Activated CD4-positive, alpha-beta T cell treated with anti-CD3 and anti-CD28 coated beads, Interleukin-10, Interleukin-2, amounts not matched to agents 100 ng/mL and 50 ng/mL, durations not matched to agents 16 hours and 8 hours (primary cell): ENCODE data around the gene DLG2.

Experiments used
- DNase-seq: peaks from one replicate; pipeline ENCODE4 v3.0.0-alpha.2; 2020

DLG2 gene

DNA sequence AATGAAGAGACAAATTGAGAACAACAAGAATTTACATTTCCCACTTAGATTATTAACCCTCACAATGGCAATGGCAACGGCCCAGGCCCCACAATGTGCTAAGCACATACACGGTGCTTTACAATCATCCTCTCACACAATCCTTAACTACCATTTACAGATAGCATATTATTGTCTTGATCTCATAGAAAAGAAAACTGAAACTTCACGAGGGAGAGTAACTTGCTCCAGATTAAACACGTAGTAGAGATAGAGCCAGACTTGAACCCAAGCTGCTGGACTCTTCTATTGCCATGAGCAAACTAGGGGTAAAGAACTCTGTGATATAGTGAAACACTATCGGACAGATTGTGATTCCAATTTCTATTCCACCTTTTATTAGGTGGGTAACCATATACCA, 665.1 kb downstream of the DLG2 start:
- DNase-seq, result no peak

DNA sequence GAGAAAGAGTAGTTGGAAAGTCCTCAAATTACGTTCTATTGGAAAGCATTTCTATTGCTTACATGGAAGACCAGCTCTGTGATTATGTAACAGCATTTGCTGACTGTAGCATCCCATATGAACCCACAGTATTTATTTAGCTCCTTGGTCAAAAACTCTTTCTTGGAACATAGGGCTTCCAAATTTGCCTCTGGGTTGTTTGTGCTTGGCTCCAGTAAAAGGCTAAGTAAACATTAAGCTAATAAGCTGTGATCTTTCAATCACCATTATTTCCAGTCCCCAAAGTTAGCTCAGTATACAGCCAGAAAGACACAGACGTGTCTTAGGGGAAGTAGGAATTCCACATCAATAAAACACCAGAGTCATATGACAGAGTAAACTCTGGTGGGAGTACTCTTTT, 668.8 kb downstream of the DLG2 start:
- no peak for DNase-seq

- no peak for DNase-seq
These were observed 676.4 kb downstream of the DLG2 start for GRCh38 chr11:84950569-84951270.

GRCh38 chr11:84947970-84948580, 679.1 kb downstream of the DLG2 start:
- DNase-seq, result no peak

GRCh38 chr11:84947070-84947469, 680.1 kb downstream of the DLG2 start:
- DNase-seq, result no peak

- no peak for DNase-seq
These were observed 696.3 kb downstream of the DLG2 start for GRCh38 chr11:84930863-84931262.

- DNase-seq, result no peak
These were observed 697.4 kb downstream of the DLG2 start for GRCh38 chr11:84929738-84930137.

DNA sequence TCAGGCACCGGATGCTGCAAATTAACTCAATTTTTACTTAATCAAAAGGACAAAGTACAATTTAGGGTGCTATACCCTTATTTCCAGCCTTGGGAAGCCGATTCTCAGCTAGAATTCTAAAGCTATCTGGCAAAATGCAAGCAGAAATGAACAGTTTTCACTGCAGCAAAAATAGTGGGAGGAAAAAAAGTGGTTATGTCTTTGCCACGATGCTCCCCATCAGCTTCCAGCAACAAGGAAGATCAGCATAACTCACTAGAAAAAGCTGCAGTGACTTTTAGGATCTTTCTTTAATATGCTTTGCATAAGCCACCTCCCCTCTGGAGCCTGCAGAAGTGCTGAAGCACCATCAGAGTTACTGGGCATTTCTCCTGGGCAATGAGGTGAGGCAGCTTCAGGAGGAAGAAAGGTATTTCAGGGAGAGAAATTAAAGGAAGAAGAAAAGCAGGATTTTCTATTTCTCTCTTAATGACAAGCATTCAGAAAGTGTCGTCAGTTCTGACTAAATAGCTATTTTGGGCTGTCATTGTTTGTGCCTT, 702.9 kb downstream of the DLG2 start:
- no peak for DNase-seq

DNA sequence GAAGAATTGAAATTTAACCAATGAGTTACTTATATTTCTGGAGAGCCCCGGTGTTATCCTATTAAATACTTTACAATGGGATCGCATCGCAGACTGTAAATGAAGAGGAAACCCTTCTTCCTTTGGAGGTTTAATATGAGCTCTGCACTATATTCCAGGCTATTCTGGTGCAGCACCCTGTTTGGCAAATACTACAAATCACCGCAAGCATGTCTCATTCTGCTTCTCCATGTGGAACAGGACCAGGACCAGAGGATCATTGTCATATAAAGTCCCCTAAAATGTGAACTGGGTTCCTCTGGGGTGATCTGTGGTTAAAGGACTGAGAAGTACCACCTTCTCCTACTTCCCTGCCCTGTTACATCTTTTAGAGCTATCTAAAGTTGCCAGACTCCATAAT, 703.7 kb downstream of the DLG2 start:
- DNase-seq, result no peak

GRCh38 chr11:84922836-84923235, 704.3 kb downstream of the DLG2 start:
- DNase-seq, result no peak

DNA sequence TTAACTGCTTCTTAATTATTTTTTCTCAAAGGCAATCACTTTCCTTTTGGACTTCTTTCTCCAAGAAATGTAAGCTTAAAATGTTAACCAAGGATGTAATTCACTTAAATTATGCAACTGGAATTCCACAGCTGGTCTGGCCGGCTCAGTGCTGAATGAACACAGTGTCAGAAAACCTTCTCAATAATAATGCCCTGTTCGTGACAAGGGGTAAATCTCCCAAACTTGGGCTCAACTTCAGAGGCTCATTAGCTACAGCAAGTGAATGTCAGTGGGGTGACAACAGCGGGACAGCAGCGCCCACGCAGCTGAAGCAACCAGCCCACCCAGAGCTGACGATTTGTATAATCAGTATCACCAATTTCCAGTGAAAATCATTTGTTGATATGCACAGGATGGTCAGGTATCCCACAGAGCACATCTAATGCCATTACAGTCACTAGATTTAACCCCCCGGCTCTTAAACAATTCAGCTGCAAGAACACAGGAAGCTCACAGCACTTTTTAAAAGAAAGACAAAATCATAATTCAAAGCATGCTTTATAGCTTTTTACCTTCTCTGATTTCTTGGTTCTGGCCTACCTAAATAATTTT, 704.8 kb downstream of the DLG2 start:
- DNase-seq, result no peak

- no peak for DNase-seq
These were observed 712.6 kb downstream of the DLG2 start for GRCh38 chr11:84914511-84914910.

GRCh38 chr11:84909740-84910139, 717.4 kb downstream of the DLG2 start:
- DNase-seq, result no peak

DNA sequence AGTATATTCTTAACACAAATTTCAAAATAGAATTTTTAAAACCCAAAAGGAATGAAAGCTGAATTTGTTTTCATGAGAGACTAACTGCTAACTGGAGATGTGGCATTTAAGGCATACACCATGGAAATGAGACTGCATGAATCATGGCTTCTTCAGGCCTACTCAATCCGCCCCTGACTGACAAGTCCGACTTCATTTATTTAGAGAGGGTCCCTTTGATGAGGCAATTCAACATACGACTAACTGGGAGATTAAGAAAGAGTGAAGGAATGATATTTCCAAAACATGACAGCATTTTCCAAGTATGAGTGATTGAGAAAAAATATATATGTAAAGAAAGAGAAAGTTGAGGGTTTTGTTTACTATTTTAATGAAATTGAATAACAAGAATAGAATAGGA, 720.1 kb downstream of the DLG2 start:
- DNase-seq, result no peak

DNA sequence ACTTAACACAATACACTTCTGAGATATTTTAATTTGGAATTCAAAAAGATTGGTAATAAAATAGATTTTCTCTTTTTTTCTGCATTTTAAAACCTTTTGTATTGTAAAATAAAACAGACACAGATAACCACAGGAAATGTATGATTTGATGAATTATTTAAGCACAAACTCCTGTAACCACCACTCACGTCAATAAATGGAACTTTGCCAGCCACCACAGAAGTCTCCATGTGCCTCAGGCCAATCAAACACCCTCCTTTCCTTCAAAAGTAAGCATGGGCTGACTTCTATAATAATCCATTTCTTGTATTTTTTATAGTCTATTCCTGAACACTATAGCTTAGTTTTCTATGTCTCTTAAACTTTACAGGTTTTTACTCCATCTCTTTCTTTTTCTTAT, 721.7 kb downstream of the DLG2 start:
- no peak for DNase-seq

- DNase-seq, result no peak
These were observed 724.7 kb downstream of the DLG2 start for GRCh38 chr11:84902445-84902844.

- DNase-seq, result no peak
These were observed 725.2 kb downstream of the DLG2 start for GRCh38 chr11:84901991-84902390.

DNA sequence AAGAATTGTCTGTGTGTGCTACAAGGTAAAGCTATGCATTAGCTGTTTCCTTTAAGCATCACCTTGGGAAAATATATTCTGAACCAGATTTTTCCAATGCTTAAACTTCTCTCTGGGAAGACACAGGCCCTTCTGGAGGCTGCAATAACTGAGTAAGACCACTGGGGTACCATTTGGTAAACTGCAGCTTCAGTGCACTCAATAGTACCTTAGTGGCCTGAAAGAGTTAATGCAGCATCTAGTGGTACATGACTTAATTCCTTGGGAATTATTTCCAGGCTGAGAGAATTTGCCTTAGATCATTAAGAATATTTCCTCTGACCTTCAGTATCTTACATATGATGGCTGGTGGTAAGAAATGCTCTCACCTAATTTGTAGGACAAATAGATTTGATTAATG, 727.4 kb downstream of the DLG2 start:
- no peak for DNase-seq

- DNase-seq, result no peak
These were observed 728.0 kb downstream of the DLG2 start for GRCh38 chr11:84899134-84899533.

DNA sequence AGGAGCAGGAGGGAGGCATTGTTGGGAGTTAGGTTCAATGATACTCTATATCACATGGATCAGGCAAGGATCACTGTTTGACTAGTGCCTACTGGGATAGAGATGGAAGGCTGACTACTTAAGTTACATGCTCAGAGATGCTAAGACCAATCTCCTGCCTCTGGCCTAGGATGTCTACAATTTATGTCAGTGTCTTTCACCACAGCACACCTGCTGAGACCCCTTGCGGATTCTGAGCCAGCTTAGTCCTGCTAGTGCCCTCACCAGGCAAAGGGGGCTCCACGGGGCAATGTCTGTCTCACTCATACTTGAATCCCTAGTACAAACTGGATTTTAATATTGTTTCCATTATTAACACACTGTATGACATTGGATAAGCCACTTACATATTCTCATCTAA, 732.5 kb downstream of the DLG2 start:
- no peak for DNase-seq

GRCh38 chr11:84890676-84891075, 736.5 kb downstream of the DLG2 start:
- no peak for DNase-seq

DNA sequence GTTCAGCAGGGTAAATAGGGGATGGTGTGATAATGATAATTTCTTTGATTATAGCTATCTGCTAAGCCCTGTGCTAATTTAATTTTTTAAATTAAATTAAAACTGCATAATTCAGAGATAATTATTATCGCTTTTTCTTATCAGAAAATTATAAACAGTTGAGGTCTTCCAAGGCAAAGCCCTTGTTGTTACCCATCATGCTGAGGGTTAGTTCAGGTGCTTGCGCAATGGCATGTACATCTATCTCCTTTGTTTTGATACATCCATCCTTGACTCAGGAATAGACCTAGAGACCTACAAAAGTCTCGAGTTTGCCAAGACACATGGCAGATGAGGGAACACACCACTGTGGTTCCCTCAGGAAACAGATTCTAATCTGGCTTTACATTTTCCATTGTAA, 737.6 kb downstream of the DLG2 start:
- DNase-seq, result no peak

GRCh38 chr11:84887055-84887629, 740.0 kb downstream of the DLG2 start:
- DNase-seq, result no peak

- no peak for DNase-seq
These were observed 740.8 kb downstream of the DLG2 start for GRCh38 chr11:84886344-84886743.
